Esophagus squamous epithelium (tissue), 5 donors: ENCODE results near the gene RAPH1. TPM values are rescaled to one million over a fixed set of nuclear protein-coding genes. Genes with fewer than 3 reads are reported as not detected.

Source experiments
- DNase-seq: peaks from one replicate; lab custom pipeline; 2025; lab: John Stamatoyannopoulos, UW
- H3K27ac ChIP-seq, 4 donors: fragments of 200-600 bp; sonication (generic); one replicate each; pipeline ENCODE4 v1.5.1; 2016 to 2019; ENCODE audit warnings: mild to moderate bottlenecking in 1 of 4
- H3K27me3 ChIP-seq, 4 donors: fragments of 200-600 bp; sonication (generic); 1 replicate in 3 of 4; 2 replicates in 1 of 4; pipeline versions ENCODE4 v1.5.1 to v1.6.0; 2017 to 2021; ENCODE audit warnings: antibody characterized with exemption in 1 of 4
- H3K36me3 ChIP-seq, 3 donors: fragments of 200-600 bp; sonication (generic); one replicate each; pipeline ENCODE4 v1.5.1; 2016 to 2019
- H3K4me1 ChIP-seq, 3 donors: fragments of 200-600 bp; sonication (generic); one replicate each; pipeline ENCODE4 v1.5.1; 2017 to 2019
- H3K4me3 ChIP-seq, 4 donors: fragments of 200-600 bp; sonication (generic); 1 replicate in 3 of 4; 2 replicates in 1 of 4; pipeline ENCODE4 v1.5.1; 2016 to 2019; ENCODE audit warnings: mild to moderate bottlenecking in 2 of 4, moderate library complexity in 1 of 4
- H3K9me3 ChIP-seq, 3 donors: fragments of 200-600 bp; sonication (generic); one replicate each; pipeline ENCODE4 v1.5.1; 2016 to 2019
- CTCF ChIP-seq, 6 experiments: fragments of 450-650 bp in 4 of 6; fragments of 200-600 bp in 2 of 6; sonication (generic) in 2 of 6; IDR thresholded peaks; one replicate each; pipeline ENCODE4 v1.5.1; 2016 to 2019; ENCODE audit warnings: antibody characterized with exemption in 6 of 6, mild to moderate bottlenecking in 4 of 6, moderate library complexity in 4 of 6
- POLR2A ChIP-seq, 4 donors: fragments of 450-650 bp; IDR thresholded peaks; one replicate each; pipeline ENCODE4 v1.6.1; 2017; ENCODE audit warnings: antibody characterized with exemption in 4 of 4, mild to moderate bottlenecking in 4 of 4, moderate library complexity in 3 of 4
- WGBS, 2 donors: methylation state at CpG; one replicate each; pipeline ENCODE4 v1.1.5; 2018; 5-methylcytosine and 5-hydroxymethylcytosine counted together
- intact Hi-C: fragments of 100-400 bp; cut with DNase I; formaldehyde crosslinking; loops from one replicate; pipeline ENCODE4 v1.15.0; 2022
- total RNA-seq, 4 donors: library from RNA; depleted of rRNA; stranded (reverse); fragments of >200 nt; gene quantifications; one replicate each; pipeline ENCODE4 v1.1.0, GENCODE V29; 2016
- donor health status: DM: yes; HTN: yes; CAD: no.

Gene RAPH1
- total RNA-seq, 4 donors from 2014 or later, result 10.6 to 105 (median 26.0) TPM

DNA sequence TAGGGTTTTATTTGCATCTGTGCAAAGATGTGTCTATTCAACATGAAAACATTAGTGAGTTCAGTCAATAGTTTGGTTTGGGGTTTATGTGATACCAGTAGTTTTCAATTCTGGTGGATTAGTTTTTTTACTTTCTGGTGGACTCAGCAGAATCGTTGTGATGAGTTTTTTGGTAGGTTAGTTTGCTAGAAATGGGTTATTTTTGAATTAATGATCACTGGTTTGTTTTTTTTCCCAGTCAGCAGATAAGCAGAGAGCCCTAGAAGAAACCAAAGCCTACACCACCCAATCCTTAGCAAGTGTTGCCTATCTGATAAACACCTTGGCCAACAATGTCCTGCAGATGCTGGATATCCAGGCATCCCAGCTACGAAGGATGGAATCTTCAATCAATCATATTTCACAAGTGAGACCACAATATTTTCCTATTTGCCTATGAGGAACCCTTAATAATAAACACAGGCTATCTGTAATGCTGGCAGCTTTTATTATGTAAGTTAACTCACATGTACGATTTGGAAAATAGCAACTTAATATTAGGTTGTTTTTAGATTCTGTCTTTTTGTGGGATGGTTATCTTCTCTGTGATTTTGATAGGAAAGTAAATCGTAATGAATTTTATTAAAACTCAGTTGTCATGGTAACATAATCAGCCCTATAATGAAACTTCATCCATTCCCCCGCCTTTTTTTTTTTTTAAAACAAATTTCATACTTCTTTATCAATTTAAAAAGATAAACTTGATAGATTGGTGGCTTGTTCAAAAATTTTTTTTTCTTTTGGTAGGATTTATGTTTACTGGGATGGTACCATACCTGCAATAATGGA is 168.2 kb downstream of the RAPH1 start:
- Histone ChIP-seq H3K4me3 (no peak overlapping the region), H3K36me3 (no peaks in the 10 kb centered on the region), H3K27ac (no peak overlapping the region), H3K27me3 (no peaks in the 10 kb centered on the region), H3K4me1 (no peaks in the 10 kb centered on the region), H3K9me3 (no peaks in the 10 kb centered on the region)
- intact Hi-C loops, result no loop called here
- 92 to 93% methylated on average over 5 of the region's 5 CpGs for WGBS, 2 donors
- DNase-seq, result no peak
- TF ChIP-seq POLR2A (IDR thresholded peaks at IDR 0.05) (no peak), CTCF (IDR thresholded peaks at IDR 0.05) (no peak)

DNA sequence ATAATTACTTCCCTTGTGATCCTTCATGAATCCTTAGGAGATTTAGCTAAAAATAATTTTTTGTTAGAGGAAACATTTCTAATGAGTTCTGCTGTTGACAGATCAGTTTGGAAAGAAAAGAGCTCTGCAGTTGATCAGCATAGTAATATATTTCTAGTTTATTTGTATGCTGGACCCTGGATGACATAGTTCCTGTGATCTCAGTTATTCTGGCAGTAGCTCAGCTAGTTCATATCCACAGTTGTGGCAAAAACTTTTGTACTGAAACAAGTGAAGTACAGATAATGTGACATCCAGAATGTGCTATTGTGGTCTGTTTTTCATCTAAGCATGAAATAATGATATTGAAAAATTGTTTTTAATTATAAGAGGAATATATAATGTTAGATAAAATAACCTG is 173.2 kb downstream of the RAPH1 start:
- Histone ChIP-seq H3K9me3 (no peaks in the 10 kb centered on the region), H3K27ac (no peak overlapping the region), H3K27me3 (no peaks in the 10 kb centered on the region), H3K4me1 (peaks cover 0 to 13% (median 0%) of the 10 kb centered on the region in 3 donors), H3K36me3 (no peaks in the 10 kb centered on the region), H3K4me3 (no peak overlapping the region)
- TF ChIP-seq CTCF (IDR thresholded peaks at IDR 0.05) (no peak), POLR2A (IDR thresholded peaks at IDR 0.05) (no peak)
- intact Hi-C loops, result no loop called here
- no peak for DNase-seq

- peaks cover 0 to 1% (median 0%) of the 10 kb centered on the region in 3 donors for H3K36me3 ChIP-seq
- no peak for DNase-seq
- H3K27ac ChIP-seq, result no peak overlapping the region
- H3K4me3 ChIP-seq, result no peak overlapping the region
- intact Hi-C loops, result no loop called here
- no peaks in the 10 kb centered on the region for H3K9me3 ChIP-seq
- no peaks in the 10 kb centered on the region for H3K27me3 ChIP-seq
- H3K4me1 ChIP-seq, result peaks cover 0 to 13% (median 0%) of the 10 kb centered on the region in 3 donors
- 53 to 69% methylated on average over 2 of the region's 2 CpGs for WGBS, 2 donors
- TF ChIP-seq CTCF (IDR thresholded peaks at IDR 0.05) (no peak), POLR2A (IDR thresholded peaks at IDR 0.05) (no peak)
These were observed 173.6 kb downstream of the RAPH1 start for GRCh38 chr2:203361495-203361894.

GRCh38 chr2:203360833-203361430 is 174.2 kb downstream of the RAPH1 start:
- Histone ChIP-seq H3K36me3 (peaks cover 0 to 4% (median 0%) of the 10 kb centered on the region in 3 donors), H3K27ac (no peak overlapping the region), H3K4me1 (peaks cover 0 to 13% (median 0%) of the 10 kb centered on the region in 3 donors), H3K9me3 (no peaks in the 10 kb centered on the region), H3K27me3 (no peaks in the 10 kb centered on the region), H3K4me3 (no peak overlapping the region)
- no peak for DNase-seq
- WGBS, 2 donors, result 72 to 73% methylated on average over 2 to 3 of the region's 3 CpGs
- intact Hi-C loops, result no loop called here
- TF ChIP-seq POLR2A (IDR thresholded peaks at IDR 0.05) (no peak), CTCF (IDR thresholded peaks at IDR 0.05) (no peak)

DNA sequence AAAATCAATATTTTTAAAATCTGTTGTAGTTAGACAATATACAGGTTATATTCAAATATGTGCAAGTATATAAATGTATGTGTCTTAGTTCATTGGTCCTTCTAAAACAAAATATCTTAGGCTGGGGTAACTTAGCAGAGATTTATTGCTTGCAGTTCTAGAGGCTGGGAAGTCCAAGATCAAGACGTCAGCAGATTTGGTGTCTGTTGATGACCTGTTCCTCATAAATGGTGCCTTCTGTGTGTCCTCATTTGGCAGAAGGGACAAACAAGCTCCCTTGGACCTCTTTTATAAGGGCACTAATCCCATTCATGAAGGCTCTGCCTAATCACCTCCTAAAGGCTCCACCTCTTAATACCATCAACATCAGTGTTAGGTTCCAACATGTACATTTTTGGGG is 175.7 kb downstream of the RAPH1 start:
- Histone ChIP-seq H3K4me3 (no peak overlapping the region), H3K9me3 (no peaks in the 10 kb centered on the region), H3K27me3 (no peaks in the 10 kb centered on the region), H3K36me3 (peaks cover 0 to 4% (median 0%) of the 10 kb centered on the region in 3 donors), H3K4me1 (peaks cover 0 to 13% (median 0%) of the 10 kb centered on the region in 3 donors), H3K27ac (no peak overlapping the region)
- TF ChIP-seq CTCF (IDR thresholded peaks at IDR 0.05) (no peak), POLR2A (IDR thresholded peaks at IDR 0.05) (no peak)
- intact Hi-C loops, result no loop called here
- 95 to 100% methylated on average over 1 of the region's 1 CpG for WGBS, 2 donors
- DNase-seq, result no peak
